Islet precursor cell (in vitro differentiated cells): ENCODE results near the gene APBB2.

ENCODE experiments used
- DNase-seq: peaks from one replicate; pipeline ENCODE4 v3.0.0-alpha.2; 2018

Gene APBB2

DNA sequence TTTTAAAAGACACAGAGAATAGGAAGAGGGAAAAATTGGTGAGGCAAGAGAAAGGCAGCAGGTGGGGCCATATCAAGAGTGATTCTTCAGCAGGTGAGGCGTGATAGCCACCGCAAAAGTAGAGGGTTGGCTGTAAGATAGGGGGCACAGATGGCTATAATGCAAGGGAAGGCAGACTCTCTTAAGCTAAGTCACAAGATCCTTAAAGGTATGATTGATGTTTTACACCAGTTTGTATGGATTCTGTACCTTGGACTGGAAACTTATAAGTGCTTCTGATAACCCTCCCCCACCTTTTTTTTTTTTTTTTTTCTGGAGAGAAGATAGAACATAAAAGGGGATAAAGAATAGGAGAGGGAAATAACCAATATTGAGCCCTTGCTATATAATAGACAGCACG, 424.6 kb downstream of the APBB2 start:
- no peak for DNase-seq

DNA sequence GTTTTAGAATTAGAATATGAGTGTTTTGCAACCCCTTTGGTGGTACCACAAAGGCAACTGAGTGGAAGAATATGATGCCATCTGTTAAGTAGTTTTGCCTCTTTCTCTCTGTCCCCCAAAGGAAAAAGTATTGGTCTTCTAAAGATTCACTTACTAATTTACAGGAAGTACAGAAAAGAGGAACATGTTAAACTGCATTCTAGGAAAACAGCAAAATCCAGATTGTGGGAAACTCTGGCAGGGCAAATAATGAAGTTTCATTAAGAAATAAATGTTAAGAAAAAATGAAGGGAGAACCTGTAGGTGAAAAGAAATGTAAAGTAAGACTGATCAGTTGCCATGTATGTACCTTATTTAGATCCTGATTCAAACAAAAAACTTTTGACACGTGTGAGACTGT, 425.3 kb downstream of the APBB2 start:
- DNase-seq = no peak

DNA sequence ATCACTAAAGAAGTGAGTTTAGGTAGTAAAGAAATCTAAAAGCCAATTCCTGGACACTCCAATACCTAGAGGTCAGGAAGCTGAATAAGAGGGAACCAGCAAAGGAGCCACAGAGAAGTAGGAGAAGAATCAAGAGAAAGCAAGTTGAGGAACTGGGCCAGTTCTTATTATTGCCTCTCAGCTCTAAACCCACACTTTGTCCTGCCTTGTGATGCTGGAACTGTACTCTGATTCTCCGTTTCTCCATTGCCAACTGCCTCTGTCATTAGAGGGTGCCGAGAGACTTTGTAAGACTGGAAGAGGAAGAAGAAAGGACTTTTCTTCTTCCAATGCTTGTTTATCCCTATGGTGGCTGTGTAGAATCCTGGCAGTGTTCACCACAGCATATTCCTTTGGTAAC, 426.0 kb downstream of the APBB2 start:
- no peak for DNase-seq

DNA sequence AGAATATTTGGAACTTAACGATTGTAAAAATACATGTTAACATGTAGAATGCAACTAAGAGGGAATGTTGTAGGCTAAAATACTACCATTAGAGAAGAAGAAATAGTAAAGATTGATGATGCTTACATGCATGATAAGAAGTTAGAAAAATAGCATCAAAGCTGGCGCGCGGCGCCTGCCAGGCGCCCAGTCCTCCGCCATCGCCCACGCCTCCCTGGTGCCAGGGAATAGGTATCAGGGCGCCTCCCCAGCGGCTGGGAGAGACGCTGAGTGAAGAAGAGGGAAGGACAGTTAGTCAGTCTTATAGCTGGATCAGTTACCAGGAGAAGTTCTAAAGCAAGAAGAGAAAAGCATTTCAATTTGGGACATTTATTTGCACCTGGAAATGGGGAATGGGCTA, 428.6 kb downstream of the APBB2 start:
- DNase-seq = no peak

DNA sequence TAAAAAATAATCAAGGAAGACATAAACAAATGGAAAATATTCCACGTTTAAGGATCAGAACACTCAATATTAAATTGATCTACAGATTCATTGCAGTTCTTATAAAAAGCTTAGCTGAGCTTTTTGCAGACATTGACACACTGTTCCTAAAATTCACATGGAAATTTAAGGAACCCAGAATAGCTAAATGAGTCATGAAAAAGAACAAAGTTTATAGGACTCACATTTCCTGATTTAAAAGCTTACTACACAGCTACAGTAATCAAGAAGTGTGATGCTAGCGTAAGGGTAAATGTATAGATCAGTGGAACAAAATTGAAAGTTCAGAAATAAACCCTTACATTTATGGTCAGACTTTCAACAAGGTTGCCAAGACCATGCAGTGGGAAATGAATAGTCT, 431.5 kb downstream of the APBB2 start:
- DNase-seq = no peak

DNA sequence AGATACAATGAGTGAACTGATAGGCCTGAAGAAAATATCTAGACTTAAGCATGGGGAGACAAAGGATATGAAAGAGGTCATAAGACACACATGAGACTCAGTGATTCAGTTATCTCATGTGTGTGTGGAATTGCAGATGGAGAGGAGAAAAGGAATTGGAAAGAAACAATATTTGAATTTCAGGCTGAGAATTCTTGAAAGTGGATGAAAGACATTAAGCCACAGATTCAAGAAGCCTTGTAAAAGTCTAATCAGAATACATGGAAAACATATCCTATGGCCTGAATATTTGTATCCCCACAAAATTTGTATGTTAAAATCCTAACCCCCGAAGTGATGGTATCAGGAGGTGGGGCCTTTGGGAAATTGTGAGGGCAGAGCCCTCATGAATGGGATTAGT, 436.3 kb downstream of the APBB2 start:
- DNase-seq = no peak

DNA sequence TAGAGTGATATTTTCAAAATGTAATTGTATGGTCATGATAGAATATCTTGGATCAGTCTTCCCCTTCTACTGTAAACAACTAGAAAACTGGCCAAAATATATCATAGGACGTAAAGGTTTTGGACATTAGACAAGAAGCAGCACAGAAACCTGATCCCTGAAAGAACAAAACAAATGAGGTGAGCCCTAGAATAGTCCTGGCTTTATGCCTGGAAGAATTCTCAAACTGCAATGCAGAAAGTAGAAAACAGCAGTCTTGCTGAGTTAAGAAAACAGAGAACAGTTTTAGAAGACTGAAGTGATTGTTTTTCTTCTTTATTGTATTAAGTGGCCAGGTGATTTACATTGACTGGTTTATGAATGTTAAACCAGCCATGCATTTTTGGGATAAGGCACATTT, 445.1 kb downstream of the APBB2 start:
- no peak for DNase-seq

DNA sequence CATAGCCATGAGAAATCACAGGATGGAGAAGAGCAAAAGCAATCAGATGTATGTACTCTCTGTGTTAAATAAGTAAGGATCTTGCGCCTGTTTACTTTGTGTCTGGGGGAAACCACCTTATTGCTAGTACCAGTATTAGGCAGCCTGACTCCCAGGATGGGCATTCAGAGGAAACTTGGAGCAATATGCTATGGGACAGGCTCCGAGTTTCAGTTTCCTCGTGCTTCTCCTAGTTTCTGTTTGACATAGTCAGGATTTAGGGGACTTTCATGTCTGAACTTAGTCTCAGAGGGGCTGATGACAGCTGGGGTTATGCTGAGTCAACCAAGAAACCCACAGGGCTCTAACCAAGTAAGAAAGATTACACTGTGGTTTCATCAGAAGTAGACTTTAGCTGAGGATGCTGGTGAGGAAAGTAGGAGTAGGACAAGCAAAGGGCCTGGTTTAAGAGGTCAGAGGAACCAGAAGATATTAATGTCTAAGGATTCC, 451.1 kb downstream of the APBB2 start:
- DNase-seq = no peak
